ENCODE data around the gene TWSG1. TPM values are rescaled to one million over a fixed set of nuclear protein-coding genes. Genes with fewer than 3 reads are reported as not detected.

Gene TWSG1
- total RNA-seq, 1 donor from 2014 or later: 45.4 TPM

DNA sequence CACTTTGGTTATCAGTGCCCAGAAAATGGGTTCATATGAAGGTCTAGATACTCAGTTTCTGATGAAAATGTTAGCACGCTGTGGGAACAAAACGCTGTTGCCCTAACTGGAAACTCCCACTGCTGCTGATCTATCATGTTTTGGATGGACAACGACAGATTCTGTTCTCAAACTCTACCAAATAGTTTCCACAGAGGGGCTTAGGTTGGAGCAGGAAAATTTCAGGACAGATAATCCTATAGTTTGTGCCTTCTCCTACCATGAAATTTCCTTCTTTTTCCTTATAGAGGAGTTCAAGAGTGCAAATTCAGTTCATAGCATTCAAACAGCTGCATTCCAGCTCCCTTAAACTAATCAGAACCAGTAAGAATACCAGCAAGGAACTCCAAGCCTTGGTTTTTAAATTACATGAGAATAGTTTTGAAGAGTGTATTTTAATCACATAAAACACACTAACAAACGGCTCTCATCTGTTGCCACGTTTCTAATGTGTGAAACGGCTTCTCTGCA, 82.0 kb downstream of the TWSG1 start:
- H3K4me1 ChIP-seq: peaks cover 24% of the 10 kb centered on the region
- H3K9me3 ChIP-seq: no peaks in the 10 kb centered on the region
- peak overlapping the region; percentile 51 for H3K27ac ChIP-seq
- no peaks in the 10 kb centered on the region for H3K27me3 ChIP-seq
- no peak for DNase-seq (ENCODE audit: extremely low spot score in 2 of 2)
- intact Hi-C loops (cut with DNase I): no loop called here
- H3K36me3 ChIP-seq: no peaks in the 10 kb centered on the region
- no peak for TF ChIP-seq POLR2A (IDR thresholded peaks at IDR 0.05)
- TF ChIP-seq, protein P1, sequence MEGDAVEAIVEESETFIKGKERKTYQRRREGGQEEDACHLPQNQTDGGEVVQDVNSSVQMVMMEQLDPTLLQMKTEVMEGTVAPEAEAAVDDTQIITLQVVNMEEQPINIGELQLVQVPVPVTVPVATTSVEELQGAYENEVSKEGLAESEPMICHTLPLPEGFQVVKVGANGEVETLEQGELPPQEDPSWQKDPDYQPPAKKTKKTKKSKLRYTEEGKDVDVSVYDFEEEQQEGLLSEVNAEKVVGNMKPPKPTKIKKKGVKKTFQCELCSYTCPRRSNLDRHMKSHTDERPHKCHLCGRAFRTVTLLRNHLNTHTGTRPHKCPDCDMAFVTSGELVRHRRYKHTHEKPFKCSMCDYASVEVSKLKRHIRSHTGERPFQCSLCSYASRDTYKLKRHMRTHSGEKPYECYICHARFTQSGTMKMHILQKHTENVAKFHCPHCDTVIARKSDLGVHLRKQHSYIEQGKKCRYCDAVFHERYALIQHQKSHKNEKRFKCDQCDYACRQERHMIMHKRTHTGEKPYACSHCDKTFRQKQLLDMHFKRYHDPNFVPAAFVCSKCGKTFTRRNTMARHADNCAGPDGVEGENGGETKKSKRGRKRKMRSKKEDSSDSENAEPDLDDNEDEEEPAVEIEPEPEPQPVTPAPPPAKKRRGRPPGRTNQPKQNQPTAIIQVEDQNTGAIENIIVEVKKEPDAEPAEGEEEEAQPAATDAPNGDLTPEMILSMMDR (IDR thresholded peaks at IDR 0.05): no peak
- no peak for TF ChIP-seq POLR2AphosphoS5 (IDR thresholded peaks at IDR 0.05; ENCODE audit: insufficient read depth in 1 of 2, low read depth in 1 of 2)
- peak overlapping the region in 1 of 2 donors; percentile 22 for H3K4me3 ChIP-seq

DNA sequence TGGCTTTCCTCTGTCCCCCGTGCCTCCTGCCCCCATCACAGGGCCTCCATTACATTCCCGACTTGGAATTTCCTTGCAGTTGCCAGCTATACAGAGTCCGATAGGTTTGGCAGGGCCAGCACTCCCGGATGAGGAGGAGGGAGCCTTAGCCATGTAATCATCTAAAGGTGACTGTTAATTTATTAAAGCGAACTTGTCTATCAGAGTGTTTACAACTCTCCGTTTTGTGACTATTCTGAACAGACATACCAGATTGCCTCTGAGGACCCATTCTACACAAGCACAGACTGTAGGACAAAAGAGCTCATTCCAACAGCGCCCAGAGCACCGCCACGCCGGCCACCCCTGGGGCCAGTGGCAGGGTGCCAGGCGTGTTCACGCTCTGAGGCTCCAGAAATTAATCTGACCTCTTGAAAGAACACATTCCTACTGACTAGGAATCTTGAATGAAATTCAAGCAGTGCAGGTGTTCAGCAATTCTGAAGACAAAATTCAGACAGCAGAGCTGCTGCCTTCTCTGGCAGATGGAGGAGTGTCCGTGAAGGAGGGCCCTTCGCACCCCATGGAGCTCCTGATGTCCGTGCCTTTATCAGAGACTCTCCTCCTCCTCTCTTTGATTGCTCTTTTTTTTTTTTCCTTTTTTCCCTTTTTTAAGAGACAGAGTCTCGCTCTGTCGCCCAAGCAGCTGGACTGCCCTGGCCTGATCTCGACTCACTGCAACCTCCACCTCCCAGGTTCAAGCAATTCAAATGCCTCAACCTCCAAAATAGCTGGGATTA, 82.7 kb downstream of the TWSG1 start:
- H3K27me3 ChIP-seq: no peaks in the 10 kb centered on the region
- peak overlapping the region in 1 of 2 donors; percentile 22 for H3K4me3 ChIP-seq
- peak overlapping the region; percentile 51 for H3K27ac ChIP-seq
- no peak for TF ChIP-seq POLR2A (IDR thresholded peaks at IDR 0.05)
- H3K4me1 ChIP-seq: peaks cover 24% of the 10 kb centered on the region
- intact Hi-C loops (cut with DNase I): no loop called here
- DNase-seq (ENCODE audit: extremely low spot score in 2 of 2): no peak
- no peaks in the 10 kb centered on the region for H3K36me3 ChIP-seq
- H3K9me3 ChIP-seq: no peaks in the 10 kb centered on the region

DNA sequence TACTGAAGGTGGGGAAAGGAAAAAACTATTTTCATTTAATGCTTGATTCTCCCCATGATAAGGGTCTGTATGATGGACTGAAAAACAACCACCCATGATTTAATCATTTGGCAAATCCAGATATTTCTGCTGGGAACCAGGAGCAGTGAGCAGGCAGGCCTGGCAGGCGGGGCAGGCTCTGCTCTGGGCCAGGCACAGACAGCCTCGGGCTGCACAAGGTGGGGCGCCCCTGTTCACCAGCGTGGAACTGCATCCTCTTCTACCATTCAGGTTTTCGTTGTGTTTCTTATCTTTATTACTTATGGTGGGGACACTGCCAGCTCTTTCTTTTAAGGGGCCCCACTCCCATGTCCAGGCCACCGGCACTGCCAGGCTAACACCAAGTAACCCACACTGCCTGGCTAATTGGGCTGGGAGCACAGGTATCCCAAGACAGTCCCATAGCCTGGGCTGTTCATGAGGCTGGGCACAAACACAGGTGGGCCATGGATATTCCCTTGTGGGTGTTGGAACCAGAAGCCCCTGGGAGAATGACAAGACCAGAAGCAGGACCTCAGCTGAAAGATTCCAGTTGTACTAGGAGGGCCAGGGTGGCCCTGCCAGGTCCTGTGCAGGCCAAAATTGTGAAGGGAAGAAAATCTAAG, 83.6 kb downstream of the TWSG1 start:
- intact Hi-C loops (cut with DNase I): no loop called here
- no peak for TF ChIP-seq POLR2AphosphoS5 (IDR thresholded peaks at IDR 0.05; ENCODE audit: insufficient read depth in 1 of 2, low read depth in 1 of 2)
- TF ChIP-seq, protein P1 (IDR thresholded peaks at IDR 0.05): no peak
- TF ChIP-seq POLR2A (IDR thresholded peaks at IDR 0.05): no peak
- Histone ChIP-seq H3K4me1 (peaks cover 24% of the 10 kb centered on the region), H3K36me3 (no peaks in the 10 kb centered on the region), H3K27ac (peak overlapping the region; percentile 11), H3K27me3 (no peaks in the 10 kb centered on the region), H3K4me3 (no peak overlapping the region), H3K9me3 (no peaks in the 10 kb centered on the region)
- DNase-seq (ENCODE audit: extremely low spot score in 2 of 2): no peak

DNA sequence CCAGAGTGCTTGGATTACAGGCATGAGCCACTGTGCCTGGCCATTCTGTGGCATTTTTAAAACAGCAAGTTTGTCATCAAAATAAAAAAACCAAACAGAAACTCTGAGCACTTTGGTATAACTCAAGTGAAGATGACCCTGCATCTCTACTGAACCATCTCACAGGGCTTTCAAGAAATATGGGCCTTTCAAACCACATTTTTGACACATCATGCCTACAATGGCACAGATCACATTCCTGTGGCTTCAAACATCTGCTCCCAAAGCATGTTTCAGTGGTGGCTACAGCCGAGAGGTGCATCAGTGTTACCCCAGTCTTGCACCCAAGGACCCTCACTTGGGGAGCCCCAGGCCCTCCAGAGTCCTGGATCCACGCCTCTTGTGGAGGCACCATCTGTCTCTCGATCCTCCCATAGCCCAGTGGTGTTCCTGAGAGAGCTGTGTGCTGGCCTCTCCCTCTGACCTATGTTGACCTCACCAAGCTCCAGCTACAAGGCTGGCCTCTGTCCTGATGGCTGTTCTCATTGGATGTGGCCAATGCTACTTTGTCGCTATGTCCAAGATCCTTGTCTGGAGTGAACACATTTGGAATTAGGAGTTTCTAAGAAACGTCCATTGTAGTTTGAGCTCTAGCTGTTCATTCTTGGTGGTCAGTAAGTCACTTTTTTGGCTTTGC, 85.5 kb downstream of the TWSG1 start:
- Histone ChIP-seq H3K4me1 (peaks cover 24% of the 10 kb centered on the region), H3K27me3 (no peaks in the 10 kb centered on the region), H3K27ac (no peak overlapping the region), H3K9me3 (no peaks in the 10 kb centered on the region), H3K36me3 (no peaks in the 10 kb centered on the region), H3K4me3 (no peak overlapping the region)
- DNase-seq (ENCODE audit: extremely low spot score in 2 of 2): no peak
- intact Hi-C loops (cut with DNase I): loop anchor here (5.0 kb wide), 1 partner anchor 1252 kb away; no protein-coding TSS in a partner anchor
- no peak for TF ChIP-seq POLR2AphosphoS5 (IDR thresholded peaks at IDR 0.05; ENCODE audit: insufficient read depth in 1 of 2, low read depth in 1 of 2)
- TF ChIP-seq POLR2A (IDR thresholded peaks at IDR 0.05): no peak
- TF ChIP-seq, protein P1 (IDR thresholded peaks at IDR 0.05): no peak

DNA sequence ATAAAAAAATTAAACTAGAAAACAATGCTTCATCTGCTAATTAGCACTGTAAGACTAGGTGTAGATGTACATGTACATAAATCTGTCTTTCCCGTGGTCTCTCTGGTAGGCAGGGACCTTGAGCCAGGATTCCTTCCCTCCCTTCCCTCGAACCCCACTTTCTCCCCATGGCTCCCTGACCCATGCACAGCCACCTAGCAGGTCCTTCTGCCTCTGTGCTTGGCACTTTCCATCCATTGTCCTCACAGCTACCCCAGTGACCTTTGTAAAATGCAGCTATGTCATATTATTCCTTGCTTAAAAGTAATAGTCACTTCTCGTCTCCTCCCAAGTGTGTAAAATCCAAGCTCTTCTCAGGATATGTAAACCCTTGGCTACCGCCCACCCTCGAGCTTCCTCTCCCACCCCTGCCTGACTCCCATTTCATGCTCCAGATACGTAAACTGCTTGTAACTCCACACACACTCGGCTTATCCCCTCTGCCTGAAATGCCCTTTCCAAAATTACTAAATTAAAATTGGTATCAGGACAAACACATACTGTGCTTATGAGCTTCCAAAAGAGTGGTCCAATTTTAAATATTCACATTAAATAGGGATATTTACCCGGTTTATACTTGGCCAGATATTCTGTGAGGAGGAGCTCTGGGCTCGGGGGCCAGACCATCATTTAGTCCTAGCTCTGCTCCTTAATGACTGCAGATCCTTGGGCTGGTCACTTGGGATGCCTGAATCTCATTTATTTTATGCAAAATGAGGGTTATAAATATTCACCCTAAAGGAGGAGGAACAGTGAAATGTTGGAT, 86.7 kb downstream of the TWSG1 start:
- no peak overlapping the region for H3K4me3 ChIP-seq
- no peak overlapping the region for H3K27ac ChIP-seq
- H3K4me1 ChIP-seq: peaks cover 24% of the 10 kb centered on the region
- TF ChIP-seq POLR2AphosphoS5 (IDR thresholded peaks at IDR 0.05; ENCODE audit: insufficient read depth in 1 of 2, low read depth in 1 of 2): no peak
- TF ChIP-seq, protein P1 (IDR thresholded peaks at IDR 0.05): no peak
- no peak for TF ChIP-seq POLR2A (IDR thresholded peaks at IDR 0.05)
- H3K36me3 ChIP-seq: no peaks in the 10 kb centered on the region
- H3K27me3 ChIP-seq: no peaks in the 10 kb centered on the region
- no peaks in the 10 kb centered on the region for H3K9me3 ChIP-seq
- DNase-seq (ENCODE audit: extremely low spot score in 2 of 2): no peak
- intact Hi-C loops (cut with DNase I): loop anchor here (5.0 kb wide), 1 partner anchor 1251 kb away; no protein-coding TSS in a partner anchor

Data from vagina (tissue), 2 donors.